ENCODE results near the gene TMEM41A.

Gene TMEM41A

DNA sequence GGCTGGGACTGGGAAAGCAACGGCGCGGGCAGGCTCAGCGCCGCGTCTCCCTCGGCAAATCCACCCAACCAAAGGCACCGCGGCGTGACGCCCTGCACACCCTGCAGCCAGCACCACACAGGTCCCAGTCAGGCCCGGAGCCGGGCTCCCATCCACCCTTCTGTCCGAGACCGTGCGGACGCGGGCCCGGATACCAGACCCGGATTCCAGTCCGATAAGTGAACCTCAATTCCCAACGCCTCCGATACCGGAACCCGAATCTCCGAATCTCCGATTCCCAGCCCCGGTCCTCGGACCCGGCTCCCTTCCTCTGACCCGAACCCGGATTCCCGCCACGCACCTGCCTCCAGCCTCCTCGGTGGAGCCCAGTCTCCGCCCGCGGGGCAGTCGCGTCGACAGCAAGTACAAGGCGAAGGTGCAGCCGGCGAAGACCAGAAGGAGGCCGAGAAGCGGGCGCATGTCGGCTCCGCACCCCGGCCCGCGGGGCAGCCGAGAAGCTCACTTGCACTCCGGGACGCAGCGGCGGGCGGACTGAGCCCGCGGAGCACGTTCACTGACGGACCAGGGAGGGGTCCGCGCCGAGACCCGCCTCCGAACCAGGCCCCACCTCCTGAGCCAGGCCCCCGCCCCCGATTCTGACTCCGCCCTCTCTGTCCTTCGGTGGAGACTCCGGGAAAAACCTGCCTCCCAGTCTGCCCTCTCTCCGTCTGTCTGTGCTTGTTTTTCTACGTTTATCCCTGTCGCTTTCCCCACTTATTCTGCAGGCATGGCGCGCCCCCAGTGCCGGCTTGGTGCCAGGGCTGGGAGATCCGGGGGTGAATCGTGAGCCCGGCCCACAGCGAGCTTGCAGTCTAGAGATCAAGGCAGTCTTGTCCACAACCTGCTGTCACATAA lies at the start of gene TMEM41A:
Gene TMEM41A (minus strand): TSS at position 533 of the 894 bp plus-strand sequence. CDS start 74 bp downstream, at position 459.
- peak; percentile 85 for DNase-seq (ENCODE audit: low read depth)

GRCh38 chr3:185540695-185541094 lies 41.9 kb upstream of the TMEM41A start:
- DNase-seq (ENCODE audit: low read depth), result no peak

DNA sequence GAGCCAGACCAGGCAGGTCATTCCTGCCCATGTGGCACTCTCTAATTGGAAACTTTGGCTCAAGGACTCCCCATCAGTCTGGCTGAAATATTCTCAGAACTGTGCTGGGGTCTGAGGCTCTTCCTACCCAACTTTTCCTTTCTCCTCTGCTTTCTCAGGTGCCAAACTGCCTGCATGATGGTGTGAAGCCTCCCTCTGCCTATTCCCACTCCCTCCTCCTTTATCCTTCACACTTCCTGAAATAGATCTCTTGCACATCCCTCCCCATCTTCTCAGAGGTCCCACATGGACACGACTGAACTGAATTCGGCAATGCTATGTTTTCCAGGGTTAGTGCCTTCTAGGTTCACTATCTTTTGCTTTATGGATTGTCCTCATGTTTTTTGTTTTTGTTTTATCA lies 41.1 kb upstream of the TMEM41A start:
- no peak for DNase-seq (ENCODE audit: low read depth)

- no peak for DNase-seq (ENCODE audit: low read depth)
These were observed 38.6 kb upstream of the TMEM41A start for GRCh38 chr3:185537369-185537970.

GRCh38 chr3:185534511-185534910 lies 35.7 kb upstream of the TMEM41A start:
- no peak for DNase-seq (ENCODE audit: low read depth)

- DNase-seq (ENCODE audit: low read depth), result no peak
These were observed 34.1 kb upstream of the TMEM41A start for GRCh38 chr3:185532901-185533300.

- DNase-seq (ENCODE audit: low read depth), result no peak
These were observed 32.0 kb upstream of the TMEM41A start for GRCh38 chr3:185530856-185531255.

DNA sequence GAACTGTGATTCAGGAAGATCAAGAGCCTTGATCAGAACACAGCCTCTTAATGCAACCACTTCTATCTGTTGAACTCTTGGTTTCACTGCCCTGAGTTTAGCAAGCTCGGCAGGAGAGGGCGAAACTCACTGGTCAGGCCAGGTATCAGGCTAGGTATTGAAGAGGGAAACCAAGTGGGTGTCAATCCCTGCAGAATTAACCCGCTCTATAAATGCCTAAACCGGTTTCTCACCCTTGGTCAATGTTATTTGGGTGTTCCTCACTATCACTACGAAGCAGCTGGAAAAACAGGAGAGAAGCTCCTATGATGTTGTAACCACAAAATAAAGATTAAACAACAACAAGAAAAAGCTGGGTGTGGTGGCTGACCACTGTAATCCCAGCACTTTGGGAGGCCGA lies 29.7 kb upstream of the TMEM41A start:
- no peak for DNase-seq (ENCODE audit: low read depth)

DNA sequence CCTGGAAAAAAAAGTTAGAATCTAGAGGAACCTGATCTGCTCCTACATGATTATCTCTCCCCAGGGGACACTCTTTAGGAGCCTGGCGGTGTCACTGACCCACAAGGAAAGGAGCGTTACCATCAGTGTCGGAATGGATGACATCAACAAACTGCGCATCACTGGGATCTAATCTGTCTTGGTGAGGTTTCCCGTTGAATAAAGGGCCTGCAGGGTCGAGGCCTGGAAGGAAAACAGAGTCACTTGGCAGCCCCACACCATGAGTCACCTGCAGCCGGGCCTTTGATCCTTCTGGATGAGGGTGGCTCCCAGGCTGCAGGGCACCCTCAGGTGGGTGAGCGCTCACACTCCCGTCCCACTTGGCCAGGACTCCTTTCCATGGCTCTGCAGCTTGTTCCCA lies 28.5 kb upstream of the TMEM41A start:
- DNase-seq (ENCODE audit: low read depth), result no peak

- DNase-seq (ENCODE audit: low read depth), result no peak
These were observed 27.6 kb upstream of the TMEM41A start for GRCh38 chr3:185526349-185526951.

GRCh38 chr3:185521349-185522138 lies 22.7 kb upstream of the TMEM41A start:
- DNase-seq (ENCODE audit: low read depth), result no peak

- DNase-seq (ENCODE audit: low read depth), result no peak
These were observed 20.2 kb upstream of the TMEM41A start for GRCh38 chr3:185519021-185519420.

DNA sequence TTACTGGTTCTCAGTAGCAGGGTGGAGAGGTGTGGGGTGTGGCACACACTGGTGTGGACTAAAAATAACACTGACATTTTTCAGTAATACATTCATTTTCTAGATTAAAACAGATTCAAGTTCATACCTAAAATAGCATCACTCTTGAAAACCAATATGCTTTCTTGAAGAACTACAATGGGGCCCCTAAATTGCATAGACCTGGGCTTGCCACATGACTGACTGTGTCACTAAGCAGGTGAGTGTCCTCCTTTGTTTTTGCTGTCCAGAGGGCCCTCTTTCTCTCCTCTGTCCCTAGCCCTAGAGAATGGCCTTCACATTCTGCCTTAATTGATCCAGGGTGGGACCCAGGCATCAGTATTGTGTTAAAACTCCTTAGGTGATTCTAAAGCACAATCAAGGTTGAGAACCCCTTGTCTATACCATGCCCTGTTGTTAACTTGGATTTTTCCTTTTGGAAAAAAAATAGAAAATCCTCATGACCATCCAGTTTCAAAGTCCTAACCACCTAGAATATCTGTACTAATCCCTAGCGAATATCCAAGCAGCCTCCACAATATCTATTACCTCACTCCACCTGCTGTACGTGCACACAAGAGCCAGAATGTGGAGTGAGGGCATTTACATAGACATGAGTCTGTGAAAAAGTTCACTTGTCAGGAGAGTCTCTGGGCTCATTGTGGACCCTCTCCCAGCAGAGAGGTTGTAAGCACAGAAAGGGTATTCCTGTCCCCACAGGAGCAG lies 18.7 kb upstream of the TMEM41A start:
- DNase-seq (ENCODE audit: low read depth), result no peak

- DNase-seq (ENCODE audit: low read depth), result no peak
These were observed 12.9 kb upstream of the TMEM41A start for GRCh38 chr3:185511711-185512110.

DNA sequence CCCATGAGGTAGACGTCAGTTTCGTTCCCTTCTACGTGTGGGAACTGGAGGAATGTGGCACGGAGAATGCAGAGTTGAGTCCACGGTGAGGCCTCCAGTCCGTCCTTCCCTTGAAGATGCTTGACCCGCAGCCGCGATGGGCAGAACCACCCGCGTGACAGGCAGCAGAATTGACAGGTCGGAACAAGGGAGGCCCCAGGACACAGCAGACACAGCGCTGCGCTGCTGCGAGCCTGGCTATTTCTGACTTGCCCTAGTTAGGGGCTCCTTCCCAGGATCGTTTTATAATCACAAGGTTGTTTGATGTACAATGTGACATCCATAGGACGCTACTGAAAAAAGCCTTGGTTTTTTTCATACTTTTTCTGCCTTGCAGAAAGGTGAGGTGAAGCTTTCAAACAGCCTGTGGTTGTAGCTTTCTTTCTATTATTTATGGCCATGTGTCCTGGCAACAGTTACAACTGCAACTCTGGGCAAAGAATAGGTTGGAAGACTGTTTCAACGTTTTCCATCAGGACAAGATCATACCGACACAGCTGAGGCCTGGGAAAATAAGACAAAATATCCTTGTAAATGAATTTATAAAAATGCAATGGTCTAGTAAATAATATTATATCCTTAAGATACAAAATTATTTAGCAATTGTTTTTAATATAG lies 9.6 kb upstream of the TMEM41A start:
- no peak for DNase-seq (ENCODE audit: low read depth)

- no peak for DNase-seq (ENCODE audit: low read depth)
These were observed 9.0 kb upstream of the TMEM41A start for GRCh38 chr3:185507883-185508282.

- DNase-seq (ENCODE audit: low read depth), result no peak
These were observed 5.8 kb upstream of the TMEM41A start for GRCh38 chr3:185504636-185505035.

DNA sequence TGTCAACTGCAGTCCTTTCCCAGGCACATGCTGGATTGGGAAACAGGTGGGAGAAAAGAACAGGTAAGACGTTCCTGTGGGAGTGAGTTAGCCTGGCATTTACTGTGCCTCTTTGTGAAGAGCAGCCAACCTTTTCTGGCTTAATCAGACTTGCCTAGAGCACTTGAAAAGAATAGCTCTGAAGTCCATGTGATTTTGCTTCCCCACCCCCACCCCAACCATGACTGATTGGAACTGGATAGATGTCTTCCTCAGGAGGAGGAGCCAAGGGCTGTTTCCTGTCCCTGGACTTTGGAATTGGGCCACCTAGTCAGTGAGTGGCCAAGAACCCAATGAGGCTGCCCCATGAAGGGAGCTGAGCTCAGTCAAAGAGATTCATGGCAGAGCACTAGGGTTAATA lies 4.7 kb upstream of the TMEM41A start:
- no peak for DNase-seq (ENCODE audit: low read depth)

- DNase-seq (ENCODE audit: low read depth), result no peak
These were observed 4.2 kb upstream of the TMEM41A start for GRCh38 chr3:185502987-185503386.

DNA sequence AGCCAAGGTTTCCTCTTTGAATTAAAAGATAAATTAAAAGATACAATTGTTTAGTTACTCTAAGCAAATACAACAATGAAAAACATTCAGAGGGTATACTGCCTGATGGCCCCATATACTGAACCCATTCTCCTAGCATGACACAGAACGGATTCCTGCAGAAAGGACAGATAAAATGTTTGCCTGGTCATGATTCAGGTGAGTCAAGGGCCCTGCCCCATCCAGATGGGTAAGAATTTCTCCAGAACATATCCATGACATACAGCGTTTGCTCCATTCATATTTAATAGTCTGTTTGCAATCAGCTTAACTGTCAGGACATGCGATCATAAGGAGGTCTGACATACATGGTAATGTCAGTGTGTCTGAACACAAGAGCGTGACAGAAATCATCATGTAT lies 8.6 kb downstream of the TMEM41A start:
- DNase-seq (ENCODE audit: low read depth), result no peak

DNA sequence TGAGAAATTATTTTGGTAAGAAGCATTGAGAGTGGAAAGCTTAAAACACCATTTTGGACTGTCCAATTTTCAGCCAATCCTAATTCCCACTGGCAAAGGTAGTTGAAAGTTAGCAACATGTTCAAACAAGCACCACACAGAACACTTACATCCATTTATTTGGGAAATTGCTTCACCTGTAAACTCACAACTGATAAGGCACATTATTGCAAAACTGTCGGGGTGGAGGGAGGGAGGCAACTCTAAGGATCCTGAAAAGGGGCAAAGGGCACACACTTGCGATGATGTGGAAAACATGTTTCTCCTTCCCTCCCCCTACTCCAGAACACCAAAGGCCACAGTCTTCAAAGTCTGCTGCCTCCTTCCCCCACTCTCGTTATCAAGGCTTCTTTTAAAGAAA lies 9.4 kb downstream of the TMEM41A start:
- DNase-seq (ENCODE audit: low read depth), result no peak
